HCT116 (cell line): Measurements from ENCODE around the gene FOXD2. TPM values are rescaled to one million over a fixed set of nuclear protein-coding genes. Genes with fewer than 3 reads are reported as not detected.
A peak's percentile ranks its signal among the peaks of the same experiment; 100 is the strongest.

ENCODE experiments used
- ATAC-seq: fragments of 200-7000 bp; cut with Tn5 transposase; 2 replicates; pipeline ENCODE4 v1.9.1; 2020; ENCODE audit warnings: mild to moderate bottlenecking, moderate library complexity
- BruUV-seq: library from RNA; stranded (reverse); fragments of 400-500 nt; replicated peaks from 2 replicates; lab custom pipeline; 2021; lab: Mats Ljungman, UMichigan
- CTCF ChIA-PET: fragments of 300-600 bp; sonication (Branson Sonifier 250); formaldehyde crosslinking; loops from one replicate; lab custom pipeline; 2021; ENCODE audit warnings: antibody characterized with exemption; lab: Charles Lee
- POLR2A ChIA-PET: fragments of 300-600, 350-600 bp; sonication (Branson Sonifier 250); formaldehyde crosslinking; loops from one replicate; lab custom pipeline; 2021; ENCODE audit warnings: antibody characterized with exemption; lab: Charles Lee
- RAD21 ChIA-PET, 2 experiments: fragments of 300-600 bp; sonication (Branson Sonifier 250); formaldehyde crosslinking; loops; one replicate each; lab custom pipeline; 2023; ENCODE audit warnings: low total read pairs in 2 of 2; ENCODE audit not compliant: uncharacterized antibody in 2 of 2, unreplicated experiment in 2 of 2, low non-redundant PET in 1 of 2; lab: Charles Lee
- DNase-seq: peaks from one replicate; pipeline ENCODE4 v3.0.0-alpha.2; 2010; ENCODE audit warnings: low read depth, low spot score
- H2AFZ ChIP-seq: fragments of 200-600 bp; shearing (Covaris generic), sonication (generic); 2 replicates; pipeline ENCODE4 v1.6.1; 2017; ENCODE audit warnings: low read depth, mixed run types, mixed read lengths, antibody characterized with exemption, low read length; ENCODE audit not compliant: poor library complexity, severe bottlenecking
- H3K27ac ChIP-seq: 2 replicates; pipeline ENCODE4 v1.5.1; 2012; ENCODE audit warnings: low read depth, low read length
- H3K27me3 ChIP-seq: fragments of 200-600 bp; sonication (generic); 2 replicates; pipeline ENCODE4 v1.6.1; 2016; ENCODE audit warnings: mixed run types, low read length, mixed read lengths; ENCODE audit not compliant: insufficient read depth
- H3K36me3 ChIP-seq, 2 experiments: fragments of 200-500 bp in 1 of 2; fragments of 200-600 bp in 1 of 2; sonication (Bioruptor generic) in 1 of 2; sonication (generic) in 1 of 2; 2 replicates each; pipeline versions ENCODE4 v1.5.1 to v1.6.1; 2014 to 2016; ENCODE audit warnings: low read length in 2 of 2, inconsistent platforms in 1 of 2, mixed read lengths in 1 of 2, mixed run types in 1 of 2; ENCODE audit not compliant: insufficient read depth in 2 of 2, control insufficient read depth in 1 of 2
- H3K4me1 ChIP-seq, 2 experiments: fragments of 200-600 bp in 1 of 2; sonication (generic) in 1 of 2; 2 replicates each; pipeline versions ENCODE4 v1.5.1 to v1.6.1; 2012 to 2017; ENCODE audit warnings: low read length in 2 of 2, inconsistent platforms in 1 of 2, mild to moderate bottlenecking in 1 of 2, mixed read lengths in 1 of 2, mixed run types in 1 of 2, moderate library complexity in 1 of 2; ENCODE audit not compliant: insufficient read depth in 2 of 2, control insufficient read depth in 1 of 2
- H3K4me2 ChIP-seq: fragments of 200-600 bp; sonication (generic); 2 replicates; pipeline ENCODE4 v1.6.1; 2017; ENCODE audit warnings: mixed run types, low read length, mixed read lengths
- H3K4me3 ChIP-seq, 2 experiments: fragments of 200-600 bp in 1 of 2; sonication (generic) in 1 of 2; replicated peaks in 1 of 2; 2 replicates each; pipeline ENCODE4 v1.5.1; 2011 to 2016; ENCODE audit warnings: low read length in 2 of 2, control low read depth in 1 of 2, low read depth in 1 of 2, mild to moderate bottlenecking in 1 of 2, mixed read lengths in 1 of 2, mixed run types in 1 of 2
- H3K79me2 ChIP-seq: fragments of 200-600 bp; sonication (generic); 2 replicates; pipeline ENCODE4 v1.6.1; 2017; ENCODE audit warnings: mild to moderate bottlenecking, mixed run types, low read length, moderate library complexity, mixed read lengths; ENCODE audit not compliant: insufficient read depth
- H3K9ac ChIP-seq: fragments of 200-600 bp; sonication (generic); 2 replicates; pipeline ENCODE4 v1.6.1; 2016; ENCODE audit warnings: low read length, mixed read lengths
- H3K9me2 ChIP-seq: fragments of 200-600 bp; sonication (generic), shearing (Covaris generic); 2 replicates; pipeline ENCODE4 v1.6.1; 2017; ENCODE audit warnings: mixed run types, mild to moderate bottlenecking, moderate library complexity; ENCODE audit not compliant: insufficient read depth
- H3K9me3 ChIP-seq, 2 experiments: fragments of 200-500 bp in 1 of 2; fragments of 200-600 bp in 1 of 2; sonication (Bioruptor generic) in 1 of 2; sonication (generic) in 1 of 2; 2 replicates each; pipeline ENCODE4 v1.6.1; 2014 to 2017; ENCODE audit warnings: low read length in 2 of 2, mixed read lengths in 2 of 2, inconsistent platforms in 1 of 2, low read depth in 1 of 2, mild to moderate bottlenecking in 1 of 2, mixed run types in 1 of 2, moderate library complexity in 1 of 2; ENCODE audit not compliant: control insufficient read depth in 1 of 2, insufficient read depth in 1 of 2
- H4K20me1 ChIP-seq: fragments of 200-600 bp; sonication (generic), shearing (Covaris generic); 2 replicates; pipeline ENCODE4 v1.6.1; 2017; ENCODE audit warnings: mixed run types, mild to moderate bottlenecking, moderate library complexity; ENCODE audit not compliant: insufficient read depth
- CEBPB ChIP-seq: IDR thresholded peaks from 2 replicates; pipeline ENCODE4 v1.6.1; 2012; ENCODE audit warnings: low read depth
- EZH2phosphoT487 ChIP-seq: fragments of 200-600 bp; IDR thresholded peaks from 2 replicates; pipeline ENCODE4 v1.6.1; 2018; ENCODE audit warnings: antibody characterized with exemption, borderline replicate concordance
- FOSL1 ChIP-seq: IDR thresholded peaks from 2 replicates; pipeline ENCODE4 v1.6.1; 2012; ENCODE audit warnings: low read depth
- SRF ChIP-seq: IDR thresholded peaks from 2 replicates; pipeline ENCODE4 v1.6.1; 2012; ENCODE audit warnings: low read depth
- intact Hi-C: fragments of 100-400 bp; cut with micrococcal nuclease; formaldehyde crosslinking; loops from 2 replicates; pipeline ENCODE4 v1.10.0; 2022
- total RNA-seq: library from RNA; stranded (reverse); gene quantifications from one replicate; pipeline ENCODE4 v1.2.1, GENCODE V29; 2021; ENCODE audit not compliant: unreplicated experiment
- TF ChIP-seq, protein P1 (sequence below), 3 experiments: fragments of 200-600 bp in 1 of 3; sonication (generic) in 1 of 3; IDR thresholded peaks in 2 of 3; conservative IDR thresholded peaks in 1 of 3; 2 replicates each; pipeline ENCODE4 v1.5.1; 2012 to 2017; ENCODE audit warnings: low read depth in 2 of 3, low read length in 2 of 3, antibody characterized with exemption in 1 of 3, borderline replicate concordance in 1 of 3, control low read depth in 1 of 3, mild to moderate bottlenecking in 1 of 3, mixed read lengths in 1 of 3, mixed run types in 1 of 3, moderate library complexity in 1 of 3; ENCODE audit not compliant: insufficient read depth in 1 of 3

FOXD2 gene
- total RNA-seq, 1 experiment from 2014 or later = 1.9 TPM

DNA sequence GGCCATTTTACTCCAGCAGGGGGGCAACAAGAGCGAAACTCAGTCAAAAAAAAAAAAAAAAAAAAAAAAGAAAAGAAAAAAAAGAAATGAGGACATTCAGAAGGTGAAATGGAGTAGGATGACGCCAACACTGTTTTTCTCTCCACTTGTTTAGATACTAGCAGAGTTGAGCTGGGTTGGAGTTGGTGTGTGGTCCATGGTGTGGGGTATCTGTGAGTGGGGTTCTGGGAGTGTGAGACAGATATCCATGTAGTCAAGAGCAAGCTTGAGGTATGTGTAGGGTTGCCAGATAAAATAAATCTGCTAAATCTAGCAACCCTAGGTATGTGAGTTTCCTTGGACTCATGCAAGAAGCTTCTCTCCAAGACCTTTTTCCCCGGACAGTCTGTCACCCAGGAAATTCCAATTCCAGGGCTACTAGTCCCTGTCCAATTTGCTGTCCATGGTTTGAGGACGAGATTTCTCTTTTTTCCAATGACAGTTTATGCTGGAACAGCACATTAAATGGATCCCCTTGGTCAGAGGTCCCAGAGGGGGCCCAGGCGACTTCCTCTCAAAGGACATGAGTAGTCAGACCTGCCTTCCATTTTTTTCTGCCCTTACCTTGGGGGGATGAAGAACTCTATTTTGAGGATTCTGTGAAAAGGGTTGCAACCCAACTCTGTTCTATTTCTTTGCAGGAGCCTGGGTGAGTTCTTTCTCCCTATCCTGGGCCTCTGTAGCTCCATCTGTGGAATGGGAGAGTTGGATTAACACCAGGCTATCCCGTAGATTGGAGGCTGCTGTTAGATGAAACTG, 2.1 kb upstream of the FOXD2 start:
- Histone ChIP-seq H3K36me3 (no peaks in the 10 kb centered on the region), H3K27me3 (no peaks in the 10 kb centered on the region), H3K27ac (peak overlapping the region; percentile 96), H3K9ac (peak overlapping the region; percentile 89), H3K9me3 (no peaks in the 10 kb centered on the region), H3K79me2 (peaks cover 37% of the 10 kb centered on the region), H3K4me3 (peak overlapping the region; percentile 86 to 95), H2AFZ (no peak overlapping the region), H3K4me2 (peak overlapping the region; percentile 88)
- RAD21 ChIA-PET = interaction anchor here in 1 of 2 experiments (0.6 to 0.8 kb wide), 2 partner anchors 275 to 1892 kb away, joined by 3 to 5 read pairs; no protein-coding TSS in a partner anchor
- ATAC-seq = no peak
- CTCF ChIA-PET = interaction anchor here (0.7 to 4.2 kb wide), 16 partner anchors 8 to 320 kb away, joined by 3 to 87 read pairs (median 5); no protein-coding TSS in a partner anchor
- POLR2A ChIA-PET = no interaction called here
- BruUV-seq = TSS peak; percentile 46
- TF ChIP-seq CEBPB (no peak), FOSL1 (no peak), SRF (no peak), EZH2phosphoT487 (no peak)
- TF ChIP-seq, protein P1, sequence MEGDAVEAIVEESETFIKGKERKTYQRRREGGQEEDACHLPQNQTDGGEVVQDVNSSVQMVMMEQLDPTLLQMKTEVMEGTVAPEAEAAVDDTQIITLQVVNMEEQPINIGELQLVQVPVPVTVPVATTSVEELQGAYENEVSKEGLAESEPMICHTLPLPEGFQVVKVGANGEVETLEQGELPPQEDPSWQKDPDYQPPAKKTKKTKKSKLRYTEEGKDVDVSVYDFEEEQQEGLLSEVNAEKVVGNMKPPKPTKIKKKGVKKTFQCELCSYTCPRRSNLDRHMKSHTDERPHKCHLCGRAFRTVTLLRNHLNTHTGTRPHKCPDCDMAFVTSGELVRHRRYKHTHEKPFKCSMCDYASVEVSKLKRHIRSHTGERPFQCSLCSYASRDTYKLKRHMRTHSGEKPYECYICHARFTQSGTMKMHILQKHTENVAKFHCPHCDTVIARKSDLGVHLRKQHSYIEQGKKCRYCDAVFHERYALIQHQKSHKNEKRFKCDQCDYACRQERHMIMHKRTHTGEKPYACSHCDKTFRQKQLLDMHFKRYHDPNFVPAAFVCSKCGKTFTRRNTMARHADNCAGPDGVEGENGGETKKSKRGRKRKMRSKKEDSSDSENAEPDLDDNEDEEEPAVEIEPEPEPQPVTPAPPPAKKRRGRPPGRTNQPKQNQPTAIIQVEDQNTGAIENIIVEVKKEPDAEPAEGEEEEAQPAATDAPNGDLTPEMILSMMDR (IDR thresholded peaks at IDR 0.05 in 2 of 3, conservative IDR thresholded peaks at IDR 0.05 in 1 of 3; ENCODE audit: borderline replicate concordance in 1 of 3, insufficient read depth in 1 of 3, low read depth in 2 of 3, low read length in 2 of 3) = no peak
- TF ChIP-seq, all 23 proteins: peak for 0
- intact Hi-C loops = loop anchor here (5.0 kb wide), 1 partner anchor 187 kb away; no protein-coding TSS in a partner anchor
- DNase-seq = no peak
- no peaks in the 10 kb centered on the region for H3K9me2 ChIP-seq
- H3K4me1 ChIP-seq = peaks cover 8 to 28% of the 10 kb centered on the region in 2 experiments
- 0 out of 2 replicates have a peak, but pooled peaks cover 2% of the 10 kb centered on the region for H4K20me1 ChIP-seq
